H1 (cell line): Measurements from ENCODE around the gene HOXD12. TPM values are rescaled to one million over a fixed set of nuclear protein-coding genes. Genes with fewer than 3 reads are reported as not detected.

Experiments used
- ASH2L ChIP-seq: fragments of 200-600, 300-600 bp; sonication (generic); IDR thresholded peaks from one replicate; pipeline ENCODE4 v1.7.1; 2017; ENCODE audit warnings: low read length
- CBX8 ChIP-seq: fragments of 300-800, 300-1000 bp; sonication (generic); IDR thresholded peaks from 2 replicates; pipeline ENCODE4 v1.7.1; 2016; ENCODE audit warnings: low read depth, low read length, borderline replicate concordance
- CHD1 ChIP-seq: IDR thresholded peaks from 2 replicates; pipeline ENCODE4 v1.6.1; 2012; ENCODE audit warnings: low read depth, low read length, improper control_type of control experiment
- EGR1 ChIP-seq: IDR thresholded peaks from 2 replicates; pipeline ENCODE4 v1.6.1; 2011; ENCODE audit warnings: low read depth, low read length, borderline replicate concordance
- GTF2F1 ChIP-seq: IDR thresholded peaks from 2 replicates; pipeline ENCODE4 v1.6.1; 2012; ENCODE audit warnings: low read depth, low read length, improper control_type of control experiment, borderline replicate concordance
- HDAC6 ChIP-seq: IDR thresholded peaks from one replicate; pipeline ENCODE4 v1.7.1; 2012; ENCODE audit warnings: low read depth, mild to moderate bottlenecking, inconsistent platforms, low read length, moderate library complexity
- JUN ChIP-seq: IDR thresholded peaks from 2 replicates; pipeline ENCODE4 v1.6.1; 2011; ENCODE audit warnings: low read depth, mild to moderate bottlenecking, improper control_type of control experiment, low read length
- RAD21 ChIP-seq, 2 experiments: IDR thresholded peaks in 1 of 2; conservative IDR thresholded peaks in 1 of 2; 2 replicates each; pipeline ENCODE4 v1.6.1; 2011; ENCODE audit warnings: low read depth in 2 of 2, low read length in 2 of 2, improper control_type of control experiment in 1 of 2, inconsistent platforms in 1 of 2, mild to moderate bottlenecking in 1 of 2, moderate library complexity in 1 of 2
- SP4 ChIP-seq: IDR thresholded peaks from 2 replicates; pipeline ENCODE4 v1.6.1; 2012; ENCODE audit warnings: low read length, inconsistent platforms
- SRF ChIP-seq: IDR thresholded peaks from 2 replicates; pipeline ENCODE4 v1.6.1; 2011; ENCODE audit warnings: mild to moderate bottlenecking, low read depth, low read length, moderate library complexity
- TAF7 ChIP-seq: optimal IDR thresholded peaks from 2 replicates; pipeline ENCODE3; 2011; ENCODE audit warnings: low read depth, mild to moderate bottlenecking, inconsistent platforms, low read length, moderate library complexity, borderline replicate concordance
- polyA plus RNA-seq, 7 experiments: library from polyadenylated mRNA; depleted of rRNA in 3 of 7; stranded (reverse) in 5 of 7; unstranded in 2 of 7; fragments of >200 nt in 5 of 7; fragments of 200-250 nt in 2 of 7; gene quantifications; 1 replicate in 5 of 7; 2 replicates in 1 of 7; 4 replicates in 1 of 7; pipeline versions ENCODE4 v1.2.1 to v1.2.3, GENCODE V29; 2011 to 2013; ENCODE audit warnings: missing spikeins in 2 of 7, mixed read lengths in 2 of 7
- total RNA-seq: library from RNA; stranded (reverse); fragmentation: NEBNext Ultra II Directional; extraction: Animal tissue kit (Norgen Biotek cat#: 25700); gene quantifications from 2 replicates; pipeline ENCODE4 v1.2.1, GENCODE V29; 2021
- TF ChIP-seq, protein P1 (sequence below), 3 experiments: IDR thresholded peaks; 1 replicate in 2 of 3; 2 replicates in 1 of 3; pipeline versions ENCODE4 v1.5.1 to v1.6.1; 2011; ENCODE audit warnings: low read length in 3 of 3, mild to moderate bottlenecking in 3 of 3, inconsistent platforms in 2 of 3, low read depth in 1 of 3, moderate library complexity in 1 of 3; ENCODE audit not compliant: insufficient read depth in 1 of 3; ENCODE audit errors: control extremely low read depth in 1 of 3
- TF ChIP-seq, protein P2 (sequence below): IDR thresholded peaks from 2 replicates; pipeline ENCODE4 v1.6.1; 2011; ENCODE audit warnings: low read length, improper control_type of control experiment
- TF ChIP-seq, protein P3 (sequence below): IDR thresholded peaks from 2 replicates; pipeline ENCODE4 v1.6.1; 2012; ENCODE audit warnings: inconsistent platforms

HOXD12 gene
- total and polyA plus RNA-seq, 2 of the 8 experiments (the other 6 are each of a cell fraction or from before 2014, with no cell fraction given) = not detected

DNA sequence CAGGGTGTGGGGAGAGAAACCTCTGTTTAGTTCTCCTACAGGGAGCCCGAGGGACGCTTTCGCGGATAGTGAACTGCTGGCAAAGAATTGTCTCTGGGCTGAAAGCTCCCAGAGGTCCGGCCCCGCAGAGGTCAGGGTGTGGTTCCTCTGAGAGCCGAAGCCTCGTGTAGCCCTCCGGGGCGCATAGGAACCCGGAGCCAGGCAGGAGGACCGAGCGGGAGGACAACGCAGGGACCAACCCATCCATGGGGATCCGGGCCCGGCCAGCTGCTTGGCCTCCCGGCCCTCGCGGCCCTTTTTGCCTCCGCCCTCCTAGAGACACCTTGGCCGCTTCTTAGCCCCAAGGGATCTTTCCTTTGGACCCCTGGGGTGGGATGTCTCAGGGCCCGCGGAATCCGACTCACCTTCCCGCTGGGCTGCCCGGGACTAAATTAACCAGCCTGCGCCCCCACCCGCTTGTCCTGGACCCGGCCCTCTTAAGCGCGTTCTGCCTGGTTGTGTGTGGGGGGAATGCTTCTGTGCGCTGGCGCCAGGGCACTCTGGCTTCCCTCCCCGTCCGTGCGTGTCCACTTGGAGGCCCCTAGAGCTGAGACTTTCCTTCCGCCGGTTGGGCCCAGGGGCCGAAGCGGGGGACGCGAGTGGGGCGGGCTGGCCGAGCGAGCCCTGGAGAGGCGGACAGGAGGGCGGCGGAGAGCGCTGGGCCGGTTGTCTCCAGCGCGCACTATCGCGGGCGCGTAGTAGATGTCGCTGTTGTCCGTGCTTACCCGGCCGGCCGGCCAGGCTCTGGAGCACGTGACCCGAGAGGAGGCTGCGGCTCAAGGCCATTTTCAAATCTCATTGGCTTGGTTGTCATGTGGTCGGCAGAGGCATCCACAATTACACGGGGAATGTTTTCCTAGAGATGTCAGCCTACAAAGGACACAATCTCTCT lies 16.6 kb downstream of the HOXD12 start, which contains the start of gene HOXD10 (continued):
- TF ChIP-seq HDAC6 = no peak
- TF ChIP-seq GTF2F1 = no peak
- TF ChIP-seq, protein P1, sequence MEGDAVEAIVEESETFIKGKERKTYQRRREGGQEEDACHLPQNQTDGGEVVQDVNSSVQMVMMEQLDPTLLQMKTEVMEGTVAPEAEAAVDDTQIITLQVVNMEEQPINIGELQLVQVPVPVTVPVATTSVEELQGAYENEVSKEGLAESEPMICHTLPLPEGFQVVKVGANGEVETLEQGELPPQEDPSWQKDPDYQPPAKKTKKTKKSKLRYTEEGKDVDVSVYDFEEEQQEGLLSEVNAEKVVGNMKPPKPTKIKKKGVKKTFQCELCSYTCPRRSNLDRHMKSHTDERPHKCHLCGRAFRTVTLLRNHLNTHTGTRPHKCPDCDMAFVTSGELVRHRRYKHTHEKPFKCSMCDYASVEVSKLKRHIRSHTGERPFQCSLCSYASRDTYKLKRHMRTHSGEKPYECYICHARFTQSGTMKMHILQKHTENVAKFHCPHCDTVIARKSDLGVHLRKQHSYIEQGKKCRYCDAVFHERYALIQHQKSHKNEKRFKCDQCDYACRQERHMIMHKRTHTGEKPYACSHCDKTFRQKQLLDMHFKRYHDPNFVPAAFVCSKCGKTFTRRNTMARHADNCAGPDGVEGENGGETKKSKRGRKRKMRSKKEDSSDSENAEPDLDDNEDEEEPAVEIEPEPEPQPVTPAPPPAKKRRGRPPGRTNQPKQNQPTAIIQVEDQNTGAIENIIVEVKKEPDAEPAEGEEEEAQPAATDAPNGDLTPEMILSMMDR (IDR thresholded peaks at IDR 0.05; ENCODE audit: control extremely low read depth in 1 of 3, insufficient read depth in 1 of 3, low read depth in 1 of 3, low read length in 3 of 3) = peak; percentile 58 to 73 (median 62)
- no peak for TF ChIP-seq EGR1
- peak; percentile 67 to 74 for TF ChIP-seq RAD21 (IDR thresholded peaks at IDR 0.05 in 1 of 2, conservative IDR thresholded peaks at IDR 0.05 in 1 of 2; ENCODE audit: low read depth in 2 of 2, low read length in 2 of 2)
- no peak for TF ChIP-seq SP4
- TF ChIP-seq SRF = no peak
- peak; percentile 17; the same call in 1 of the 2 replicates for TF ChIP-seq CBX8
- no peak for TF ChIP-seq JUN
- TF ChIP-seq, protein P2, sequence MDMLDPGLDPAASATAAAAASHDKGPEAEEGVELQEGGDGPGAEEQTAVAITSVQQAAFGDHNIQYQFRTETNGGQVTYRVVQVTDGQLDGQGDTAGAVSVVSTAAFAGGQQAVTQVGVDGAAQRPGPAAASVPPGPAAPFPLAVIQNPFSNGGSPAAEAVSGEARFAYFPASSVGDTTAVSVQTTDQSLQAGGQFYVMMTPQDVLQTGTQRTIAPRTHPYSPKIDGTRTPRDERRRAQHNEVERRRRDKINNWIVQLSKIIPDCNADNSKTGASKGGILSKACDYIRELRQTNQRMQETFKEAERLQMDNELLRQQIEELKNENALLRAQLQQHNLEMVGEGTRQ = peak; percentile 93
- no peak for TF ChIP-seq CHD1
- TF ChIP-seq, protein P3, sequence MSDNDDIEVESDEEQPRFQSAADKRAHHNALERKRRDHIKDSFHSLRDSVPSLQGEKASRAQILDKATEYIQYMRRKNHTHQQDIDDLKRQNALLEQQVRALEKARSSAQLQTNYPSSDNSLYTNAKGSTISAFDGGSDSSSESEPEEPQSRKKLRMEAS = peak; percentile 90
- peak; percentile 29 for TF ChIP-seq ASH2L
- no peak for TF ChIP-seq TAF7
